SK-N-SH treated with all-trans-retinoic acid at 6 μM for 48 hours (cell line): ENCODE data around the gene NOX5.

Experiments used
- ISL1 ChIP-seq: fragments of 250-450 bp; sonication (Bioruptor Pico); IDR thresholded peaks from 2 replicates; pipeline ENCODE4 v2.1.2; 2022; ENCODE audit warnings: mild to moderate bottlenecking, moderate library complexity
- ZNF70 ChIP-seq: fragments of 450-650 bp; formaldehyde crosslinking; IDR thresholded peaks from 2 replicates; pipeline ENCODE4 v1.5.0; 2020; ENCODE audit warnings: mild to moderate bottlenecking, moderate library complexity

GRCh38 chr15:68990231-68990991 is 24.1 kb upstream of the NOX5 start:
- TF ChIP-seq ZNF70 (CRISPR knock-in tag) = no peak
- no peak for TF ChIP-seq ISL1
